DMS 273 (cell line): Measurements from ENCODE around the gene GPR132.
"Not testable (repeated sequence)": the region's sequence is repeated elsewhere in the genome, so short reads cannot be mapped to it uniquely, and the experiment has no call there.

Source experiments
- DNase-seq: peaks from one replicate; lab custom pipeline; 2025; ENCODE audit not compliant: unreplicated experiment; lab: John Stamatoyannopoulos, UW

Gene GPR132

GRCh38 chr14:105091517-105092170, 26.4 kb upstream of the GPR132 start:
- peak; percentile 83 for DNase-seq

- DNase-seq = peak; percentile 70
Measured at GRCh38 chr14:105091054-105091516, 25.9 kb upstream of the GPR132 start.

GRCh38 chr14:105090493-105091053, 25.3 kb upstream of the GPR132 start:
- peak; percentile 94 for DNase-seq

- DNase-seq = no peak
Measured at GRCh38 chr14:105089746-105090492, 24.7 kb upstream of the GPR132 start.

GRCh38 chr14:105088812-105089745, 23.8 kb upstream of the GPR132 start:
- peak; percentile 65 for DNase-seq

GRCh38 chr14:105087963-105088811, 23.0 kb upstream of the GPR132 start:
- DNase-seq = peak; percentile 78

- DNase-seq = peak; percentile 91
Measured at GRCh38 chr14:105087308-105087962, 22.2 kb upstream of the GPR132 start.

- DNase-seq = peak; percentile 94
Measured at GRCh38 chr14:105086833-105087307, 21.6 kb upstream of the GPR132 start.

- no peak for DNase-seq
Measured at GRCh38 chr14:105085766-105086165, 20.5 kb upstream of the GPR132 start.

GRCh38 chr14:105084741-105085571, 19.7 kb upstream of the GPR132 start:
- DNase-seq = no peak

- no peak for DNase-seq
Measured at GRCh38 chr14:105083926-105084685, 18.9 kb upstream of the GPR132 start.

GRCh38 chr14:105082703-105083102, 17.5 kb upstream of the GPR132 start:
- no peak for DNase-seq

GRCh38 chr14:105081473-105081872, 16.2 kb upstream of the GPR132 start:
- DNase-seq = not testable (repeated sequence)

- no peak for DNase-seq
Measured at GRCh38 chr14:105080161-105080560, 14.9 kb upstream of the GPR132 start.

- DNase-seq = no peak
Measured at GRCh38 chr14:105078294-105078693, 13.1 kb upstream of the GPR132 start.

GRCh38 chr14:105077649-105077995, 12.4 kb upstream of the GPR132 start:
- DNase-seq = no peak

- DNase-seq = no peak
Measured at GRCh38 chr14:105076805-105077648, 11.8 kb upstream of the GPR132 start.
